Stimulated activated naive B cell treated with anti-CD40 and anti-IgM and Interleukin-4, amounts not matched to agents 10 μg/mL and 1 μg/mL and 100 μg/mL, for 72 hours (primary cell): ENCODE data around the gene PRKACB.

Experiments
- ATAC-seq, 2 donors: fragments of 150-1000 bp; cut with Tn5 transposase; replicated peaks; 2 replicates each; pipeline ENCODE4 v1.10.0; 2021; ENCODE audit warnings: moderate library complexity in 1 of 2
- DNase-seq: peaks from one replicate; pipeline ENCODE4 v3.0.0; 2021
- H3K27ac Mint-ChIP-seq: one replicate; pipeline ENCODE4 v1.8.0; 2022; ENCODE audit warnings: mild to moderate bottlenecking, mixed read lengths
- H3K27me3 Mint-ChIP-seq, 2 donors: one replicate each; pipeline ENCODE4 v1.8.0; 2022; ENCODE audit warnings: mixed read lengths in 2 of 2
- H3K36me3 Mint-ChIP-seq, 2 donors: one replicate each; pipeline ENCODE4 v1.8.0; 2022; ENCODE audit warnings: mixed read lengths in 2 of 2, mild to moderate bottlenecking in 1 of 2
- H3K4me1 Mint-ChIP-seq, 2 donors: one replicate each; pipeline ENCODE4 v1.8.0; 2022; ENCODE audit warnings: mixed read lengths in 2 of 2, mild to moderate bottlenecking in 1 of 2
- H3K4me3 Mint-ChIP-seq, 2 donors: one replicate each; pipeline ENCODE4 v1.8.0; 2022; ENCODE audit warnings: mild to moderate bottlenecking in 2 of 2, mixed read lengths in 2 of 2, moderate library complexity in 1 of 2
- H3K9me3 Mint-ChIP-seq, 2 donors: one replicate each; pipeline ENCODE4 v1.8.0; 2022; ENCODE audit warnings: mixed read lengths in 2 of 2, mild to moderate bottlenecking in 1 of 2

The PRKACB gene

GRCh38 chr1:84254703-84255238 lies 110.7 kb downstream of the PRKACB start:
- ATAC-seq (no peak), DNase-seq (no peak)
- no peaks in the 10 kb centered on the region for H3K27me3 Mint-ChIP-seq
- peaks cover 8 to 10% of the 10 kb centered on the region in 2 donors for H3K9me3 Mint-ChIP-seq
- peaks cover 0 to 2% of the 10 kb centered on the region in 2 donors for H3K36me3 Mint-ChIP-seq
- H3K27ac Mint-ChIP-seq = no peak overlapping the region
- H3K4me3 Mint-ChIP-seq = no peak overlapping the region
- no peaks in the 10 kb centered on the region for H3K4me1 Mint-ChIP-seq

- Mint-ChIP-seq H3K36me3 (peaks cover 0 to 2% of the 10 kb centered on the region in 2 donors), H3K27me3 (no peaks in the 10 kb centered on the region), H3K9me3 (peaks cover 5 to 6% of the 10 kb centered on the region in 2 donors), H3K4me1 (no peaks in the 10 kb centered on the region), H3K4me3 (no peak overlapping the region), H3K27ac (no peak overlapping the region)
- ATAC-seq (no peak), DNase-seq (no peak)
These were observed 111.5 kb downstream of the PRKACB start for GRCh38 chr1:84255582-84255981.

GRCh38 chr1:84257617-84258016 lies 113.5 kb downstream of the PRKACB start:
- Mint-ChIP-seq H3K36me3 (no peaks in the 10 kb centered on the region), H3K9me3 (no peaks in the 10 kb centered on the region), H3K27ac (no peak overlapping the region), H3K4me3 (no peak overlapping the region), H3K27me3 (no peaks in the 10 kb centered on the region), H3K4me1 (no peaks in the 10 kb centered on the region)
- no peak for DNase-seq
- no peak for ATAC-seq

GRCh38 chr1:84259376-84259775 lies 115.3 kb downstream of the PRKACB start:
- H3K27ac Mint-ChIP-seq = no peak overlapping the region
- DNase-seq = no peak
- H3K27me3 Mint-ChIP-seq = no peaks in the 10 kb centered on the region
- no peak for ATAC-seq
- no peaks in the 10 kb centered on the region for H3K36me3 Mint-ChIP-seq
- H3K9me3 Mint-ChIP-seq = no peaks in the 10 kb centered on the region
- no peaks in the 10 kb centered on the region for H3K4me1 Mint-ChIP-seq
- no peak overlapping the region for H3K4me3 Mint-ChIP-seq

GRCh38 chr1:84259989-84260388 lies 115.9 kb downstream of the PRKACB start:
- Mint-ChIP-seq H3K4me3 (no peak overlapping the region), H3K27ac (no peak overlapping the region), H3K4me1 (no peaks in the 10 kb centered on the region), H3K9me3 (no peaks in the 10 kb centered on the region), H3K36me3 (no peaks in the 10 kb centered on the region), H3K27me3 (no peaks in the 10 kb centered on the region)
- no peak for ATAC-seq
- no peak for DNase-seq

GRCh38 chr1:84260852-84261518 lies 116.9 kb downstream of the PRKACB start:
- ATAC-seq (no peak), DNase-seq (no peak)
- Mint-ChIP-seq H3K36me3 (no peaks in the 10 kb centered on the region), H3K27me3 (no peaks in the 10 kb centered on the region), H3K4me1 (no peaks in the 10 kb centered on the region), H3K27ac (no peak overlapping the region), H3K9me3 (no peaks in the 10 kb centered on the region), H3K4me3 (no peak overlapping the region)

- ATAC-seq (no peak), DNase-seq (no peak)
- H3K36me3 Mint-ChIP-seq = no peaks in the 10 kb centered on the region
- no peaks in the 10 kb centered on the region for H3K27me3 Mint-ChIP-seq
- no peaks in the 10 kb centered on the region for H3K9me3 Mint-ChIP-seq
- no peak overlapping the region for H3K27ac Mint-ChIP-seq
- H3K4me3 Mint-ChIP-seq = no peak overlapping the region
- no peaks in the 10 kb centered on the region for H3K4me1 Mint-ChIP-seq
These were observed 120.9 kb downstream of the PRKACB start for GRCh38 chr1:84264961-84265360.

- Mint-ChIP-seq H3K9me3 (no peaks in the 10 kb centered on the region), H3K36me3 (no peaks in the 10 kb centered on the region)
- no peak for DNase-seq
These were observed 121.8 kb downstream of the PRKACB start for GRCh38 chr1:84265867-84266266.

GRCh38 chr1:84266748-84267147 lies 122.7 kb downstream of the PRKACB start:
- DNase-seq = no peak
- Mint-ChIP-seq H3K4me3 (no peak overlapping the region), H3K27ac (no peak overlapping the region)

More at GRCh38 chr1:84265867-84266266, 121.8 kb downstream of the PRKACB start:
- no peak for ATAC-seq
- Mint-ChIP-seq H3K27me3 (no peaks in the 10 kb centered on the region), H3K4me1 (peaks cover 1 to 3% of the 10 kb centered on the region in 2 donors), H3K27ac (no peak overlapping the region), H3K4me3 (no peak overlapping the region)

GRCh38 chr1:84267476-84267875 lies 123.4 kb downstream of the PRKACB start:
- no peak overlapping the region for H3K27ac Mint-ChIP-seq
- H3K4me1 Mint-ChIP-seq = peaks cover 14 to 18% of the 10 kb centered on the region in 2 donors
- no peaks in the 10 kb centered on the region for H3K36me3 Mint-ChIP-seq
- H3K4me3 Mint-ChIP-seq = no peak overlapping the region
- ATAC-seq (no peak), DNase-seq (no peak)
- H3K27me3 Mint-ChIP-seq = no peaks in the 10 kb centered on the region
- H3K9me3 Mint-ChIP-seq = no peaks in the 10 kb centered on the region

More at GRCh38 chr1:84266748-84267147, 122.7 kb downstream of the PRKACB start:
- no peaks in the 10 kb centered on the region for H3K36me3 Mint-ChIP-seq
- H3K4me1 Mint-ChIP-seq = peaks cover 10 to 12% of the 10 kb centered on the region in 2 donors
- ATAC-seq = no peak
- no peaks in the 10 kb centered on the region for H3K9me3 Mint-ChIP-seq
- no peaks in the 10 kb centered on the region for H3K27me3 Mint-ChIP-seq

- no peaks in the 10 kb centered on the region for H3K36me3 Mint-ChIP-seq
- no peak overlapping the region for H3K27ac Mint-ChIP-seq
- DNase-seq (no peak), ATAC-seq (no peak)
- no peaks in the 10 kb centered on the region for H3K9me3 Mint-ChIP-seq
- H3K4me1 Mint-ChIP-seq = peaks cover 16 to 25% of the 10 kb centered on the region in 2 donors
- H3K4me3 Mint-ChIP-seq = no peak overlapping the region
- no peaks in the 10 kb centered on the region for H3K27me3 Mint-ChIP-seq
These were observed 124.3 kb downstream of the PRKACB start for GRCh38 chr1:84268346-84268745.

GRCh38 chr1:84269306-84269705 lies 125.2 kb downstream of the PRKACB start:
- Mint-ChIP-seq H3K9me3 (no peaks in the 10 kb centered on the region), H3K27me3 (no peaks in the 10 kb centered on the region), H3K27ac (no peak overlapping the region), H3K4me3 (no peak overlapping the region), H3K36me3 (no peaks in the 10 kb centered on the region), H3K4me1 (peaks cover 16 to 25% of the 10 kb centered on the region in 2 donors)
- ATAC-seq = no peak
- DNase-seq = no peak

GRCh38 chr1:84271441-84272151 lies 127.5 kb downstream of the PRKACB start:
- no peaks in the 10 kb centered on the region for H3K27me3 Mint-ChIP-seq
- peak overlapping the region; percentile 63 to 64 for H3K4me3 Mint-ChIP-seq
- ATAC-seq (peak; percentile 97 to 99), DNase-seq (peak; percentile 23)
- no peaks in the 10 kb centered on the region for H3K9me3 Mint-ChIP-seq
- peaks cover 16 to 25% of the 10 kb centered on the region in 2 donors for H3K4me1 Mint-ChIP-seq
- peak overlapping the region; percentile 77 for H3K27ac Mint-ChIP-seq
- H3K36me3 Mint-ChIP-seq = no peaks in the 10 kb centered on the region

GRCh38 chr1:84272401-84272800 lies 128.3 kb downstream of the PRKACB start:
- DNase-seq (no peak), ATAC-seq (no peak)
- no peak overlapping the region for H3K4me3 Mint-ChIP-seq
- no peak overlapping the region for H3K27ac Mint-ChIP-seq
- peaks cover 16 to 25% of the 10 kb centered on the region in 2 donors for H3K4me1 Mint-ChIP-seq
- H3K27me3 Mint-ChIP-seq = no peaks in the 10 kb centered on the region
- H3K9me3 Mint-ChIP-seq = no peaks in the 10 kb centered on the region
- H3K36me3 Mint-ChIP-seq = no peaks in the 10 kb centered on the region
